ENCODE data around the gene SARS1.
A peak's percentile ranks its signal among the peaks of the same experiment; 100 is the strongest.

SARS1 gene

GRCh38 chr1:109242387-109242786 is 28.7 kb downstream of the SARS1 start:
- no peak overlapping the region for H3K4me3 Mint-ChIP-seq
- peaks cover 13% of the 10 kb centered on the region for H3K36me3 Mint-ChIP-seq (ENCODE audit: low read depth)
- H3K27ac Mint-ChIP-seq: no peak overlapping the region
- H3K27me3 Mint-ChIP-seq (ENCODE audit: low read depth): peaks cover 24% of the 10 kb centered on the region
- no peak for DNase-seq (ENCODE audit: low spot score)
- H3K9me3 Mint-ChIP-seq: no peaks in the 10 kb centered on the region
- peaks cover 3% of the 10 kb centered on the region for H3K4me1 Mint-ChIP-seq (ENCODE audit: low read depth)

- Mint-ChIP-seq H3K4me3 (no peak overlapping the region), H3K9me3 (no peaks in the 10 kb centered on the region), H3K27me3 (ENCODE audit: low read depth) (peaks cover 24% of the 10 kb centered on the region), H3K36me3 (ENCODE audit: low read depth) (peaks cover 7% of the 10 kb centered on the region), H3K27ac (no peak overlapping the region), H3K4me1 (ENCODE audit: low read depth) (peaks cover 3% of the 10 kb centered on the region)
- no peak for DNase-seq (ENCODE audit: low spot score)
Measured at GRCh38 chr1:109243221-109243620, 29.5 kb downstream of the SARS1 start.

DNA sequence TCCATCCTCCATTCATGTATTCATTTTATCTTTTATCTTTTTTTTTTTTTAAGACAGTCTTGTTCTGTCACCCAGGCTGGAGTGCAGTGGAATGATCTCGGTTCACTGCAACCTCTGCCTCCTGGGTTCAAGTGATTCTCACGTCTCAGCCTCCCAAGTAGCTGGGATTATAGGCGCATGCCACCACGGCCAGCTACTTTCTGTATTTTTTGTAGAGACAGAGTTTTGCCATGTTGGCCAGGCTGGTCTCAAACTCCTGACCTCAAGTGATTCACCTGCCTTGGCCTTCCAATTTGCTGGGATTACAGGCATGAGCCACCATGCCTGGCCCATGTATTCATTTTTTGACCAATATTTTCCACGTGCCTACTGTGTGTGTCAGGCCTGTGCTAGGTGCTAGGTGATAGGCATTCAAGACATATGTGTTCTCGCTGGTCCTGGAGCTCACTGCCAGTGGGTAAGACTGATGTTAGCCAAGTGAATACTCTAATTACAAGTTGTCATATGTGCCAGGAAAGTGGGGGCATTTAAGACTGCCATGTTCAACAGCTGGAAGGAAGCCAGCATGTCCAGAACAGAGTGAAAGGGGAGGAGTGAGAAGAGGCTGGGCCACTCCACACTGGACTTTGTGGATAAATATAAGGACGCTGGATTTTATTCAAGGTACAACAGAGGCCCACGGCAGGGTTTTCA is 30.3 kb downstream of the SARS1 start:
- no peak for DNase-seq (ENCODE audit: low spot score)
- Mint-ChIP-seq H3K27me3 (ENCODE audit: low read depth) (peaks cover 24% of the 10 kb centered on the region), H3K9me3 (no peaks in the 10 kb centered on the region), H3K27ac (no peak overlapping the region), H3K36me3 (ENCODE audit: low read depth) (peaks cover 3% of the 10 kb centered on the region), H3K4me3 (no peak overlapping the region), H3K4me1 (ENCODE audit: low read depth) (peaks cover 4% of the 10 kb centered on the region)

GRCh38 chr1:109246141-109246551 is 32.4 kb downstream of the SARS1 start:
- H3K27me3 Mint-ChIP-seq (ENCODE audit: low read depth): peaks cover 30% of the 10 kb centered on the region
- no peaks in the 10 kb centered on the region for H3K36me3 Mint-ChIP-seq (ENCODE audit: low read depth)
- no peak overlapping the region for H3K4me3 Mint-ChIP-seq
- H3K4me1 Mint-ChIP-seq (ENCODE audit: low read depth): peaks cover 7% of the 10 kb centered on the region
- no peaks in the 10 kb centered on the region for H3K9me3 Mint-ChIP-seq
- H3K27ac Mint-ChIP-seq: no peak overlapping the region
- no peak for DNase-seq (ENCODE audit: low spot score)

GRCh38 chr1:109247401-109248365 is 34.0 kb downstream of the SARS1 start:
- H3K27ac Mint-ChIP-seq: no peak overlapping the region
- H3K36me3 Mint-ChIP-seq (ENCODE audit: low read depth): no peaks in the 10 kb centered on the region
- peaks cover 4% of the 10 kb centered on the region for H3K4me1 Mint-ChIP-seq (ENCODE audit: low read depth)
- no peak for DNase-seq (ENCODE audit: low spot score)
- H3K4me3 Mint-ChIP-seq: no peak overlapping the region
- peaks cover 25% of the 10 kb centered on the region for H3K27me3 Mint-ChIP-seq (ENCODE audit: low read depth)
- no peaks in the 10 kb centered on the region for H3K9me3 Mint-ChIP-seq

GRCh38 chr1:109248444-109248796 is 34.7 kb downstream of the SARS1 start:
- no peak for DNase-seq (ENCODE audit: low spot score)
- peaks cover 22% of the 10 kb centered on the region for H3K27me3 Mint-ChIP-seq (ENCODE audit: low read depth)
- no peaks in the 10 kb centered on the region for H3K36me3 Mint-ChIP-seq (ENCODE audit: low read depth)
- H3K9me3 Mint-ChIP-seq: no peaks in the 10 kb centered on the region
- no peak overlapping the region for H3K4me3 Mint-ChIP-seq
- H3K4me1 Mint-ChIP-seq (ENCODE audit: low read depth): peaks cover 4% of the 10 kb centered on the region
- H3K27ac Mint-ChIP-seq: no peak overlapping the region

GRCh38 chr1:109248797-109249629 is 35.3 kb downstream of the SARS1 start, which contains the start of gene CELSR2:
Gene CELSR2, plus strand, starts transcription at chr1:109249539. Its CDS starts 541 bp downstream, at chr1:109250080.
- no peaks in the 10 kb centered on the region for H3K9me3 Mint-ChIP-seq
- peaks cover 21% of the 10 kb centered on the region for H3K27me3 Mint-ChIP-seq (ENCODE audit: low read depth)
- H3K4me3 Mint-ChIP-seq: peak within 1 kb of the TSS; percentile 65
- peak; percentile 68 for DNase-seq (ENCODE audit: low spot score)
- H3K36me3 Mint-ChIP-seq (ENCODE audit: low read depth): no peaks in the 10 kb centered on the region
- H3K27ac Mint-ChIP-seq: no peak within 1 kb of the TSS
- H3K4me1 Mint-ChIP-seq (ENCODE audit: low read depth): peaks cover 4% of the 10 kb centered on the region

DNA sequence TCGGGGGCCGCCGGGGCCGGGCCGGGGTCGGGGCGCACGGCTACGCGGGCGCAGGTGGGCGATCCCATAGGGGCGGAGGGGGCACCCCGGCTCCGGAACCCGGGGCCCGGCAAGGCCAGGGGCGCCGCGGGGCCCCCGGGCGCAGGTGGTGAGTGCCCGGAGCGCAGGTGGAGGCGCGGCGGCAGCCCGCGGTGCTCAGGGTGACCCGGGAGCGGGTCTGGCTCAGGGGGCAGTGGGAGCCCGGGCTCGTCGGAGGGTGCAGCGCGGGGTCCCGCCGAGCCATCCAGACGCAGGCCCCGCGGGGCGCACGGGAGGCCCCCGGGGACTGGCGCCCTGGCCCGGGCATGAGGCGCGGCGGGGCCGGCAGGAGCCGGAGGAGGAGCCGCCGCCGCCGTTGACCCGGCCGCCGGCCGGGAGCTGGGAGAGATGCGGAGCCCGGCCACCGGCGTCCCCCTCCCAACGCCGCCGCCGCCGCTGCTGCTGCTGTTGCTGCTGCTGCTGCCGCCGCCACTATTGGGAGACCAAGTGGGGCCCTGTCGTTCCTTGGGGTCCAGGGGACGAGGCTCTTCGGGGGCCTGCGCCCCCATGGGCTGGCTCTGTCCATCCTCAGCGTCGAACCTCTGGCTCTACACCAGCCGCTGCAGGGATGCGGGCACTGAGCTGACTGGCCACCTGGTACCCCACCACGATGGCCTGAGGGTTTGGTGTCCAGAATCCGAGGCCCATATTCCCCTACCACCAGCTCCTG is 36.1 kb downstream of the SARS1 start:
- H3K9me3 Mint-ChIP-seq: no peaks in the 10 kb centered on the region
- no peak overlapping the region for H3K27ac Mint-ChIP-seq
- no peak for DNase-seq (ENCODE audit: low spot score)
- peak overlapping the region; percentile 59 for H3K4me3 Mint-ChIP-seq
- no peaks in the 10 kb centered on the region for H3K36me3 Mint-ChIP-seq (ENCODE audit: low read depth)
- peaks cover 4% of the 10 kb centered on the region for H3K4me1 Mint-ChIP-seq (ENCODE audit: low read depth)
- peaks cover 19% of the 10 kb centered on the region for H3K27me3 Mint-ChIP-seq (ENCODE audit: low read depth)

- Mint-ChIP-seq H3K36me3 (ENCODE audit: low read depth) (no peaks in the 10 kb centered on the region), H3K4me3 (peak overlapping the region; percentile 59), H3K27ac (no peak overlapping the region), H3K27me3 (ENCODE audit: low read depth) (peaks cover 22% of the 10 kb centered on the region), H3K4me1 (ENCODE audit: low read depth) (peaks cover 4% of the 10 kb centered on the region), H3K9me3 (no peaks in the 10 kb centered on the region)
- DNase-seq (ENCODE audit: low spot score): no peak
Measured at GRCh38 chr1:109250454-109251276, 36.9 kb downstream of the SARS1 start.

- Mint-ChIP-seq H3K4me3 (peak overlapping the region; percentile 24), H3K27me3 (ENCODE audit: low read depth) (peaks cover 18% of the 10 kb centered on the region), H3K9me3 (no peaks in the 10 kb centered on the region), H3K36me3 (ENCODE audit: low read depth) (no peaks in the 10 kb centered on the region), H3K4me1 (ENCODE audit: low read depth) (peaks cover 4% of the 10 kb centered on the region), H3K27ac (no peak overlapping the region)
- DNase-seq (ENCODE audit: low spot score): no peak
Measured at GRCh38 chr1:109251277-109252166, 37.8 kb downstream of the SARS1 start.

DNA sequence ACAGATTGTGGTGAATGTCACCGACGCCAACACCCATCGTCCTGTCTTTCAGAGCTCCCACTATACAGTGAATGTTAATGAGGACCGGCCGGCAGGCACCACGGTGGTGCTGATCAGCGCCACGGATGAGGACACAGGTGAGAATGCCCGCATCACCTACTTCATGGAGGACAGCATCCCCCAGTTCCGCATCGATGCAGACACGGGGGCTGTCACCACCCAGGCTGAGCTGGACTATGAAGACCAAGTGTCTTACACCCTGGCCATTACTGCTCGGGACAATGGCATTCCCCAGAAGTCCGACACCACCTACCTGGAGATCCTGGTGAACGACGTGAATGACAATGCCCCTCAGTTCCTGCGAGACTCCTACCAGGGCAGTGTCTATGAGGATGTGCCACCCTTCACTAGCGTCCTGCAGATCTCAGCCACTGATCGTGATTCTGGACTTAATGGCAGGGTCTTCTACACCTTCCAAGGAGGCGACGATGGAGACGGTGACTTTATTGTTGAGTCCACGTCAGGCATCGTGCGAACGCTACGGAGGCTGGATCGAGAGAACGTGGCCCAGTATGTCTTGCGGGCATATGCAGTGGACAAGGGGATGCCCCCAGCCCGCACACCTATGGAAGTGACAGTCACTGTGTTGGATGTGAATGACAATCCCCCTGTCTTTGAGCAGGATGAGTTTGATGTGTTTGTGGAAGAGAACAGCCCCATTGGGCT is 38.6 kb downstream of the SARS1 start:
- Mint-ChIP-seq H3K27me3 (ENCODE audit: low read depth) (peaks cover 16% of the 10 kb centered on the region), H3K27ac (no peak overlapping the region), H3K36me3 (ENCODE audit: low read depth) (no peaks in the 10 kb centered on the region), H3K9me3 (no peaks in the 10 kb centered on the region), H3K4me3 (no peak overlapping the region), H3K4me1 (ENCODE audit: low read depth) (peaks cover 4% of the 10 kb centered on the region)
- DNase-seq (ENCODE audit: low spot score): no peak
